GM18499 (cell line): ENCODE results near the gene TGIF2.
"Not testable (repeated sequence)": the region's sequence is repeated elsewhere in the genome, so short reads cannot be mapped to it uniquely, and the experiment has no call there.

Experiments used
- ATAC-seq: cut with Tn5 transposase; IDR thresholded peaks from one replicate; pipeline ENCODE4 v1.9.1; 2021; ENCODE audit warnings: moderate number of reproducible peaks; ENCODE audit not compliant: insufficient read depth, unreplicated experiment

The TGIF2 gene

DNA sequence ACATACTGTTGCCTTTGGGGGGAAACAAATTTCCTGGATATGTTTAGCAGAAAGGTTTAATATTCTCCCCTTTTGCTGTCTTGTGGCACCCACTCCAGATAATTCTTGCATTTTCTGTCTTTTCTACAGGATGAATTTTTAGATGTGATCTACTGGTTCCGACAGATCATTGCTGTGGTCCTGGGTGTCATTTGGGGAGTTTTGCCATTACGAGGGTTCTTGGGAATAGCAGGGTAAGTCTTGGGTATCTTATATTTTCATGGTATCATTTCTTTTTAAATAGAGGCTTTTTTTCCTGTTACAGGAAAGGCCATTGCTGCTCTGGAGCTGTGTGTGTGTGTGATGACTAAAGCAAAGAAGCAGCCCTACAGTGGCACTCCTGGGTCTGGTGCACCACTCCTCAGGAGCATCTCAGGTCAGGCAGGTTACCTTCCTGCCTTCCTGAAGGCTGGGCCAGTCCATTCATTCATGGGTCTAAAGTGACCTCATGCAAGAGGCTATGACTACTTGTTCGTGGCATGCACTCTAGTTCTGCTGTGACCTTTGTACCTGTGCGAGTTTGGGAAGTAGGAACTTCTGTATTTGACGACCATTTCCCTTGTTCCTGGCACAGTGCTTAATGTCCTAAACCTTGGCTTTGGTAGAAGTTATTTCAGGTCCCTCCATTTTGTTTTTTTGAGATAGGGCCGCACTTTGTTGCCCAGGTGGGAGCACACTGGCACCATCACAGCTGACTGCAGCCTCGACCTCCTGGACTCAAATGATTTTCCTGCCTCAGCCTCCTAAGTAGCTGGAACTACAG, 34.4 kb downstream of the TGIF2 start:
- no peak for ATAC-seq

DNA sequence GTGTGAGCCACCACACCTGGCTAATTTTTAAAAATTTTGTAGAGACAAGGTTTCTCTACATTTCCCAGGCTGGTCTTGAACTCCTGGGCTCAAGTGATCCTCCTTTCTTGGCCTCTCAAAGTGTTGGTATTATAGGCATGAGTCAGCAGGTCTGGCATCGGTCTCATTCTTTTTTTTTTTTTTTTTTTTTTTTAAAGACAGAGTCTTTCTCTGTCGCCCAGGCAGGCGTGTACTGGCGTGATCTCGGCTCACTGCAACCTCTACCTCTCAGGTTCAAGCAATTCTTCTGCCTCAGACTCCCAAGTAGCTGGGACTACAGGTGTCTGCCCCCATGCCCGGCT, 35.0 kb downstream of the TGIF2 start:
- ATAC-seq: not testable (repeated sequence)

DNA sequence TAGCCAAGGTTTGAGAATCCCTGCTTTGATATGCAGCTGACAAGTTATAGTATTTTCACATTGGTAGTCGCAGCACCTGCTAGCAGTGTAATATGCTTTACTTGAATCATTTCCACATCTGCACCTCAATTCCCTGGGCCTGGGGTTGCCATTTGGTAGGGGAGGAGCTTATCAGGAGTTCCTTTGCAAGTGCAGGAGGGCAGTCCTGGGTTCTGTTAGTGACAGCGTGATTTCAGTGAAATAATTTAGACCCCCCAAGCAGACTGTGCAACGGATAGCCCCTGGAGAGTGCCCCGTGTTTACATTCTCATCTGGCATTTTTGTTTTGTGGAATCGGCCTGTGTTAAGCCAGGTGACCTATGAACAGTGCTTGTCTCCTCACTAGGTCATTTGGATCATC, 38.2 kb downstream of the TGIF2 start:
- no peak for ATAC-seq

DNA sequence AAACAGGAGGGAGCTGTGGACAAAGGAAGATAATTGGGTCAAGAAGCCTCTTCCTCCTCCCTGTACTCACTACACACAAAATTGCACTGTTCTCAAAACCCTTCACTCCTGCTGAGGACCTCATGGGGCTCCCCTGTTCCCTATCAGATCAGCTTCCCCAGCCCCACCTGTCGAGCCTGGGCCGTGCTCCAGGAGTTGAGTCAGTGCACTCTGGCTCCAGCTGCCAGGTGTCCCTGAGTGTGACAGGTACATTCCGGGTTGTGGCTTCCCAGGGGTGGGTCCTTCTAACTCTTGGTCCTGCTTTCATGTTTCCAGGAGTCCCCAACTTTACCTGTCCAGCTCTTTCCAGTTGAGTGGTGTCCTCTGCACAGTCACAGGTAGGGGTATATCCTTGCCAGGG, 40.6 kb downstream of the TGIF2 start:
- no peak for ATAC-seq

DNA sequence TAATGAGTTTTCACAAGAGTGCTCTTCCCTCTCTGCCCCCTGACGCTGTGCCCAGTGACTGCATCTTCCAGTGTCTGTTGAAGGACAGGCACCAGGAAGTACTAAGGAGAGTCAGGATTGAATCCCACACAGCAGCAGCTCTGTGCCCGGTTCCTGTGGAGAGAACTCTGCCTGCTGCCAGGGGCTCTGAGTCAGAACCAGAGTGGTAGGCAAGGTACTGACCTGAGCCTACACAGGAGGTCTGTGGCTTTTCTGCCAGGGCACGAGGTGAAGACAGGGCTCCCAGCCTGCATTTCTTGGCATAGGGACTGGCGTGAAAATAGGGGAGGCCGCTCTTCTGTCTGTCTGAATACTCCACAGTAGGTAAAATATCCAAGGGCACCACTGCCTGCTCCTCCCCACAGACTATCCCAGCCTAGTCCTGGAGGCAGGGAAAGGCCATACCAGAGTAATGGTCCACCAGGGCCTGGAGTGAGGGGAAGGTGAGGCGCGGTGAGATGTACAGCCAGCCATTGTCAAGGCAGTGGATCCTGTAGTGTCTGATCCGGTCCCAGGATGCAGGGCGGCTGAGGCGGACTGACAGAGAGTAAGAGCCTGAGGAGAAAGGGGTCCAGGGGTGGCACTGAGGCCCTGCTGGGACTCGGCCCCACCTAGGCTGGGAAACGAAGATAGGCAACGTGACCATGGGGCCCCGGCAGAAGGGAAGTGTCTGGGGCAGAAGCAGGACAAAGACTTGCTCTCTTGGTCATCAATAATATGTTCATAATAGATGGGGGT, 41.6 kb downstream of the TGIF2 start:
- no peak for ATAC-seq

DNA sequence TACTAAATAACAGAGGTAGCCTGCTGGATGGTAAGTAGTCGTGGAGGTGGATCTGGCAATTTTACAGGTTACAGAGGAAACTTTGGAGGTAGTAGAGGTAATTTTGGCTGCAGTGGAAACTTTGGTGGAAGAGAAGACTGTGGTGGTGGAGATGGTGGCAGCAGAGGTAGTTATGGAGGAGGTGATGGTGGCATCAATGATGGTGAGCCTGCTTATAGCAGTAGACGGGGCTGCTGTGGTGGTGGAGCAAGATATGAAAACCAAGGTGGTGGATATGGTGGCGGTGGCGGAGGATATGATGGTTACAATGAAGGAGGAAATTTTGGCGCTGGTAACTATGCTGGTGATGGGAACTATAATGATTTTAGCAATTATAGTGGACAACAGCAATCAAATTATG, 47.5 kb downstream of the TGIF2 start:
- no peak for ATAC-seq

DNA sequence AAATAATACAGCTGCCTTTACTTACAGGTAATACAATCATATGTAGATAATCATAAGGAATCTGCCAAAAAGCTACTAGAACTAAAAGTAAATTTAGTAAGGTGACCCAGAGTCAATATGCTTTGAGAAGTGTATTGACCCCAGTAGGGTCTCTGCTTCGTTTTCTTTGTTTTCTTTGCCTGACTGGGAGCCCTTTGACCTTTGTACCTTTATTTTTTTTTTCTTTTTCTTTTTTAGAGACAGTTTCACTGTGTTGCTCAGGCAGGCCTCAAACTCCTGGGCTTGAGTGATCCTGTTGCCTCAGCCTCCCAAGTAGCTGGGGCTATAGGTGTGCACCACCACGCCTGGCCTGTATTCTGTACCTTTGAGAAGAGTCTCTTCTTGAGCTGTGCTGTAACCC, 50.0 kb downstream of the TGIF2 start:
- no peak for ATAC-seq

DNA sequence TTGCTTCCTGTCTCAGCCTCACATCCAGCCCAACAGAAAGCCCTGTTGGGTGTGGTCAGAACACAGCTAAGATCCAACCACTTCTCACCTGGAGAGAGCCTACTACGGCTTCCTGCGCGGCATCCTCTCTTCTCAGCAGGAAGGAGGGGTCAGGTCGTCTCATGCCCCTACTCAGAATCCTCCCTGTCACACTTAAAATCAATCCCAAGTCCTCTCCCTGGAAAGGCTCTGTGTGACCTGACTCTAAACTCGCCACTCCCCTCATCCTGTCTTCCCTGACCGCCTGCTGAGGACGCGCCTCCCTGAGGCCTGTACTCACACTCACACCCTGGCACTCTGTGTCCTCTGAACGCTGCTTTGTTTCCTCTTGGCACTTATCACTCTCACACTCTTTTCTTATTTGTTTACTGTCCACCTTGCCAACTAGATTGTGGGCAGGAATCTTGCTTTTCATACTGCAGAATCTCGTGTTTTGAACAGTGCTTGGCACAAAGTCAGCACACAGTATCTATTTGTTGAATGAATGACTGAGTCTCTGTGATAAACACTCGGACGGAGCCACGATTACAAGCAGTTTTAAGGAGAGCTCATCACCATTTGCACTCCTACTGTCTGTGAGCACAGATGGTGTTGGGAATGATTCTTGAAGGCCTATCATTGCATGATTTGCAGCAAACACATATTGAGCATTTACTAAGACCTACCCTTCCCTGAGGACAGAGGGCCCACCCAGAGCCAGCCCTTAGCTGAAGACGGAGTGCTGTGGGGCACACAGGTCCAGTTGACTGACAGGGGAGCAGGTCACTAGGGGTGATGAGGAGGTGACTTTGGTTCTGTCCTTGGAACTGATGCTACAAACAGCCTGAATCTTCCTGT, 50.9 kb downstream of the TGIF2 start:
- no peak for ATAC-seq

DNA sequence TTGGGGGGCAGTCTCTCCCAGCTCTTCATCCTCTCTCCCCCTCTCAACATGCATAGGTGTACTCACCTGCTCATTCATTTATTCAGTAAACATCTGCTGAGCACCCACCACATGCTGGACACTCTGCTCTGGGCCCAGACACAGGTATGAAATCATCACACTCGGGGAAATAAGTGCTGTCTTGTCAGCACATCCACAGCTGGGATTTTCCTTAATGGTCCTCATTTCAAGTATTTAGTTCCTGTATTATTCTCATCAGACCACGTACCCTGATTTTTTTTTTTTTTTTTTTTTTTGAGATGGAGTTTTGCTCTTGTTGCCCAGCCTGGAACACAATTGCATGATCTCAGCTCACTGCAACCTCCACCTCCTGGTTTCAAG, 51.5 kb downstream of the TGIF2 start:
- no peak for ATAC-seq

DNA sequence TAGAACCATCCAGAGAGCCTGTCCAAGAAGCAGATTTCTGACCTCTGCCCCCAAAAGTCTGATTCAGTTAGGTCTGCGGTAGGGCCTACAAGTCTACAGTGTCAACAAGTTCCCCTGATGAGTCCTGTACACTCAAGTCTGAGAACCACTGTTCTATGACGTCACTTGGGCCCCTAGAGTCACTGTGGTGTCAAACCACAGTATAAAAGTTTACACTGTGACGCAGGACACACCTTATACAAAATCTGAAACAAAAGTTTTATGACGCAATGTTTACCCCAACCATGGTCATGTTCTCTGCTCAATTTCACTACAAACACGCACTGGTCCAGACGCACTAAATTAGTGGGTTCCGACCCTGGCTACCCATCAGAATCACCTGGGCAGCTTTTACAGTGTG, 54.7 kb downstream of the TGIF2 start:
- no peak for ATAC-seq

DNA sequence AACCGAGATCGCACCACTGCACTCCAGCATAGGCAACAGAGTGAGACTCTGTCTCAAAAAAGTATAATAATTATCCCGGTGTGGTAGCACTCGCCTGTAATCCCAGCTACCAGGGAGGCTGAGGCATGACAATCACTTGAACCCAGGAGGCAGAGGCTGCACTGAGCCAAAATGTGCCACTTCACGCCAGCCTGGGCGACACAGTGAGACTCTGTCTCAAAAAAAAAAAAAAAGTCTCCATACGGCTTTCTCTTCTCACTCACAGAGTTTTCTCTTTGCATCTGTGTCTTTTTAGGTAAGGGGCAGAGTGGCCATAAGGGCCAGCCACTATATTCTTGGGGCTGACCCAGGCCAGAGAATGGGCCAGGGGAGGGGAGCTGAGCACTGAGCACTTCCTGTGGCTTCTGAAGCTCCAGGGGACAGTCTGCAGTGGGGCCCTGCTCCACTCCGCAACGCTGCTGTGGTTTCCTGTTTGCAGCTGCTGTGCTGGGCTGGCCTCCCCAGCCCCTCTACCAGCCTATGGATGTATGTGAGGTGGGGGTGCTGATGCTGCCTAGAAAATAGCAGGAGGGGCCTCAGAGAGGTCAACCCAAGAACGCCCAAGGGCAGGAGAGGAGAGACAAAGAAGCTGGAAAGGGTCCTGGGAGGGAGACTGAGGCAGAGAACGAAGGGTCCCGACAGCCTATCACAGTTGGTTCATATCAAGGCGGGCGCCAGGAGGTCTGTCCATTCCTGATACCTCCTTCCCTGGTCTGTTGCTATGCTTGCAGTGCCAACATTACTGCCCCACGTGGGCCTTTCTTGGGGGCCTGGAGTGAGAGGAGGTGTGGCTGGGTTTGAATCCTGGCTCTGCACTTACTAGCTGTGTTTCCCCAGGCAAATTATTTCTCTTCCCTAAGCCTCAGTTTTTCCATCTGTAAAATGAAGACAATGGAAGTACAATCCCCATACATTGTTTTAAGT, 56.6 kb downstream of the TGIF2 start:
- no peak for ATAC-seq

DNA sequence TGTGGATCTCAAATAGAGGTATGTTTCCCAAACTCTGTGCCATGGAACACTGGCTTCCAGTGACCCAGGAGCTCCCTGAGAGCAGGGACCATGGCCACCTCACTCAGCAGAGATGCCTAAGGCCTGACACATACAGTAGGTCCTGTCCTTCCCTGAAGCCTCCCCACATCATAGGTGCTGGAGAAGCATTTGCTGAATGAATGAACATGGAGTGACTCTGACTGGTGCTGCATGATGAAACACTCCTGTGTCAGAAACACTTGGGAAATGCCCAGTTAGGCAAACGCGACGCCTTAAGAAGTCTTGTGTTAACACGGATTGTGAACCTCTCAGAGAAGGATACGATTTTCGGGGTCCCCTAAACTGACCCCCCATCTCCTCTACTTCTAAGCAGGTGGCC, 58.2 kb downstream of the TGIF2 start:
- no peak for ATAC-seq

DNA sequence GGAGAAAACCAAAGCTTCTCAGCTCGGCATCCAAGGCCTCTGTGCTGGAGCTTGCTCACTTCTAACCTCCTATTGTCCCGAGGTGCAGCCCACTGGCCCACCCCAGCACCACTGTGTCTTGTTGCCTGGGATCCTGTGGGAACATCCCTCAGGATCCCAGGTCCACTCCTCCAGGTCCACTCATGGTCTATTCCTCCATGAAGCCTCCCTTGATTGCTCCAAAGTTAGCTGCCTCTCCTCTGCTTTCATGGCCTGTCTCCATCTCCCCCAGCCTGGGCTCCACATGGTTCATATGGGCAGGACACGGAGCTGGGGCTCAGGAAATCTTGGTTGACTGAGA, 58.7 kb downstream of the TGIF2 start:
- ATAC-seq: no peak

DNA sequence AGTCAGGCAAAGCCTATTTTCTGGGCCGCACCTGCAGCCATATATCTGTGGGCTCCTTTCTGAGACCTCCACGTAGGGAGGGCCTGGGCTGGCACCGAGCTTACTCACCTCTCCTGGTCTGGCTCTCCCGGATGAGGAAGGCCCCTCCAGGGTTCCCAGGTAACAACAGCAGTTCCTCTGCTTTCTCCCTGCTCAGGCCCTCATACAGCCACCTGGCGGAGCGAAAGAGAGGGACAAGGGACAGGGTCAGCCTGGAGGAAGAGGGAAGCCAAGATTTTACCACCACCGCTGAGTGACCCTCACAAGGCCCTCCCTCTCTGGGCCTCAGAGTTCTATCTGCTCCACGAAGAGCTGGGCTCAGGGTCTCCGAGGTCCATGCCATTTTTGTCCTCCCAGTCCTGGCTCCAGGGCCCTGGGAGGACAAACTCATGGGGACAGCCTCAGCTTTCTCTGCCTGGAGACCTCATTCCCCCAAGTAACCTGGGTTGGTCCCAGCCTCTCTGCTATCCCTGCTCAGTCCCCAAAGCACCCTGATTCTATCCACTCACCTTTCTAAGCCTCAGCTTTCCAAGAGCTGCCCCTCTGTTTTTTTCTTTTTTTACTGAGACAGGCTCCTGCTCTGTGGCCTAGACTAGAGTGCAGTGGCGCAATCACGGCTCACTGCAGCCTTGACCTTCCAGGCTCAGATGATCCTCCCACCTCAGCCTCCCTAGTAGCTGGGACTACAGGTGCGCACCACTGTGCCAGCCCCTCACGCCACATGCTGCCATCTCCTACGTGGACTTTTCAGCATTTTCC, 59.3 kb downstream of the TGIF2 start:
- no peak for ATAC-seq

DNA sequence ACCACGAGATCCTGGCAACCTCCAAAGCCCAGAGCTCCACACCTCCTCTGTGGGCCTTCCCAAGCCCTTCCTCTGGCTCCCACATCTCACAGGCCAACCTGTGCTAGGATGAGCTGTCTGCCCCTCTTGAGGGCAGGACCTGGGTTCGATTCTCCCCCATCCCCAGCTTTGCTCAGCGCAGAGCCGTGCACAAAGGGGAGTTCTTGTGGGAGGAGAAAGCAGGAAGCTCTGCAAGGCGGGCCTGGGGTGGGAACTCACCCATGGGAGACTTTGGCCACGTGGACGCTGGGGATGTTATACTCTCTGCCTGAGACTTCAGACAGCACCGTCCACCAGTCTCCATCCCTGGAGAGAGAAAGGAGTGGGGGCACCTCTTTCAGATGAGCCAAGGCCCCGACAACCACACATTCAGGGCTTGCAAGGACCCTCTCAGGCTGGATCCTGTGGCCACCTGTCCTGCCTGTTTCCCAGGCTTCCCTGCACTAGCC, 59.9 kb downstream of the TGIF2 start:
- ATAC-seq: no peak

DNA sequence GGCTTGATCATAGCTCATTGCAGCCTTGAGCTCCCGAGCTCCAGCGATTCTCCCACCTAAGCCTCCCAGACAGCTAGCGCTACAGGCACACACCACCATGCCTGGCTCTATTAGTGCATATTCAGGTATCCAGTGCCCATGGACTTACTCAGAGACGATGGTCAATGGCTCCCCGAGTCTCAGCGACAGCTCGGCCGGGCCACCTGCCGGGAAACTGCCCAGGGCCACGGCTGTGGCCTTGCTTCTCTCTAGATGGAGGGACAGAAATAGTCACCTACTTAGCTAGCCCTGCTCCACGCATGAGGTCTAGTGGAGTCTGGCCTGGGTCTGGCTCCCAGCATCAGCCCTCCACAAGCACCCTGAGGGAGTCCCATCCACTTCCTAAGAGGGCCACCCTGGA, 60.9 kb downstream of the TGIF2 start:
- ATAC-seq: no peak

DNA sequence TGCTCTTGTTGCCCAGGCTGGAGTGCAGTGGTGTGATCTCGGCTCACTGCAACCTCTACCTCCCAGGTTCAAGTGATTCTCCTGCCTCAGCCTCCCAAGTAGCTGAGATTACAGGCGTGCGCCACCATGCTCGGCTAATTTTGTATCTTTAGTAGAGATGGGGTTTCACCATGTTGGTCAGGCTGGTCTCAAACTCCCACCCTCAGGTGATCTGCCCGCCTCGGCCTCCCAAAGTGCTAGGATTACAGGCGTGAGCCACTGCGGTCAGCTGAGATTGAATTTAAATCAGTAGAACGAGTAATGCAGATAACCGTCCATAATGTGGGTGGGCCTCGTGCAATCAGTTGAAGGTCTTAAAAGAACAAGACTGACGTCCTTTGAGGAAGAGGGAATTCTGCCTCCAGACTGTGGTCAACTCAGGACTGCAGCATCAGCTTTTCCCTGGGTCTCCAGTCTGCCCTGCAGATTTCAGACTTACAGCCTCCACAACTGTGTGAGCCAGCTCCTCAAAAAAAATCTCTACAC, 65.5 kb downstream of the TGIF2 start:
- ATAC-seq: not testable (repeated sequence)

DNA sequence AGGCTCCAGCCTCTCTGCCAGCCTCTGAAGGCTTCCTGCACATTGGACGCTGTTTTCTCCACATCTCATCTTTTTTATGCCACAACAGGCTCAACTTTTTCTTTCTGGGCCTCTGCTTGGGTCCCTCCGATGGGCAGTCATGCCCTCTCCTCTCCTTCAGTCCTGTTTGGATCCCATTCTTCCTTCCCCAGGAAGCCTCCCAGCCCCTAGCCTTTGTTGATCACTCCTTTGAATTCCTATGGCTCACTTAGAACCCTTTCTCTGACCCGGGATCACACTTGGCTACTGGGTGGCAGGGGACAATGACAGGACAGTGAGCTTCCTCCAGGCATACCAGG, 68.1 kb downstream of the TGIF2 start:
- no peak for ATAC-seq

DNA sequence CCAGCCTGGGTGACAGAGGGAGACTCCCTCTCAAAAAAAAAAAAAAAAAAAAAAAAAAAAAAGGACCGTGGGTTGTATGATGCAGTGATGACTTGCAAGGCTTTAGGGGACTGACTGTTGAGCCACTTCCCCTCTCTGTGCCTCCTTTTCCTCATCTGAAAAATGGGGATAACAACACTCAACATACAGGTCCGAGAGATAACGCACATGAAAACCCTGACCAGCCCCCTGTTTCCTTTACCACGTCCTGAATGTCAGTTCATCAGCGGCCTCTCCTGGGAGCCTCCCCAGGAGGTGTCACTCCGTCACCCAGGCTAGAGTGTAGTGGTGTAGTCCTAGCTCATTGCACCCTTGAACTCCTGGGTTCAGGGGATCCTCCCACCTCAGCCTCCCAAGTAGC, 68.7 kb downstream of the TGIF2 start:
- no peak for ATAC-seq
